Loucy (cell line): Measurements from ENCODE around the gene RARB.

Source experiments
- EZH2phosphoT487 ChIP-seq: fragments of 200-600 bp; IDR thresholded peaks from 2 replicates; pipeline ENCODE4 v1.6.1; 2018; ENCODE audit warnings: antibody characterized with exemption, mild to moderate bottlenecking, moderate library complexity, borderline replicate concordance
- TF ChIP-seq, protein P1 (sequence below): fragments of 200-600 bp; sonication (generic); conservative IDR thresholded peaks from 2 replicates; pipeline ENCODE4 v1.5.1; 2014; ENCODE audit warnings: mild to moderate bottlenecking, antibody characterized with exemption, low read length

DNA sequence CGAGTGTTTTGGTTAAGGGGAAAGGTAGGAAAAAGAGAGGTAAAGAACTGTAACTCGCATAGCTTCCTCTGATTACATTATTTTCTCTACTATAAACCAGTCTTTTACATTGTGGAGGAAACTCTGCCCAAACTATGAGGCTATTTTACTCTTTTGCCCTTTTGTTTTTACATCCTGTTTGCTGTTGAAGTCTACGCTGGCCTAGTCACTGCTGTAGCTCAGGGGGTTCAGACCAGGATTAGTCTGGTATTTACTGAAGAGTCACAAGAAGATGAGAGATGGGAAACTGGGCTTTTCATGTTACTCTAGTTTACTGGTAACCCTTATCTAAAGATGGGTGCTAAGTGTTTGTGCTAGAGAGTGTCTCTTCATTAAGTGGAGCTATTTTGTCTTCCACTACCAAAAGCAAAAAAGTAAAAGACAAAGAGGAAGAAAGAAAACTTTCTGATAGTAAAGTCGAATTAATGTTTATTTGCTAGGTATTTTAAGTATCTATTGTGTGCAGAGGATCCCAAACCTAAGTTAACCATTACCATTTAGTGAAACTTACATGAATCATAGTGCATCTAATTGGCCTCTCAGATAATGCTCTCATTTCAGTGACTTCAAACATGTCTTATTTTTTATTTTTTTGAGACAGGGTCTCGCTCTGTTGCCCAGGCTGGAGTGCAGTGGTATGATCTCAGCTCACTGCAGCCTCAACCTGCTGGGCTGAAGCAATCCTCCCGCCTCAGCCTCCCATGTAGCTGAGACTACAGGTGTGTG is 10.9 kb downstream of the RARB start:
- TF ChIP-seq, protein P1, sequence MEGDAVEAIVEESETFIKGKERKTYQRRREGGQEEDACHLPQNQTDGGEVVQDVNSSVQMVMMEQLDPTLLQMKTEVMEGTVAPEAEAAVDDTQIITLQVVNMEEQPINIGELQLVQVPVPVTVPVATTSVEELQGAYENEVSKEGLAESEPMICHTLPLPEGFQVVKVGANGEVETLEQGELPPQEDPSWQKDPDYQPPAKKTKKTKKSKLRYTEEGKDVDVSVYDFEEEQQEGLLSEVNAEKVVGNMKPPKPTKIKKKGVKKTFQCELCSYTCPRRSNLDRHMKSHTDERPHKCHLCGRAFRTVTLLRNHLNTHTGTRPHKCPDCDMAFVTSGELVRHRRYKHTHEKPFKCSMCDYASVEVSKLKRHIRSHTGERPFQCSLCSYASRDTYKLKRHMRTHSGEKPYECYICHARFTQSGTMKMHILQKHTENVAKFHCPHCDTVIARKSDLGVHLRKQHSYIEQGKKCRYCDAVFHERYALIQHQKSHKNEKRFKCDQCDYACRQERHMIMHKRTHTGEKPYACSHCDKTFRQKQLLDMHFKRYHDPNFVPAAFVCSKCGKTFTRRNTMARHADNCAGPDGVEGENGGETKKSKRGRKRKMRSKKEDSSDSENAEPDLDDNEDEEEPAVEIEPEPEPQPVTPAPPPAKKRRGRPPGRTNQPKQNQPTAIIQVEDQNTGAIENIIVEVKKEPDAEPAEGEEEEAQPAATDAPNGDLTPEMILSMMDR = no peak
- no peak for TF ChIP-seq EZH2phosphoT487
